ENCODE measurements around the gene JAKMIP2. TPM values are rescaled to one million over a fixed set of nuclear protein-coding genes. Genes with fewer than 3 reads are reported as not detected.

JAKMIP2 gene
- total and polyA plus RNA-seq, 10 of the 15 experiments (the other 5 are each of a cell fraction or from before 2014, with no cell fraction given): 0.51 to 1.8 (median 0.89) TPM

- Histone ChIP-seq H3K9ac (ENCODE audit: control insufficient read depth, insufficient read depth, low read length) (no peak overlapping the region), H3K27ac (ENCODE audit: control insufficient read depth, insufficient read depth) (no peak overlapping the region), H2AFZ (ENCODE audit: control insufficient read depth, low read depth, low read length) (no peak overlapping the region), H3K4me1 (ENCODE audit: control insufficient read depth, insufficient read depth, low read length) (no peaks in the 10 kb centered on the region), H3K79me2 (ENCODE audit: control insufficient read depth, insufficient read depth, low read length) (no peaks in the 10 kb centered on the region), H3K4me2 (ENCODE audit: control insufficient read depth, insufficient read depth) (no peak overlapping the region), H3K27me3 (replicated peaks in 1 of 2; ENCODE audit: control insufficient read depth in 2 of 2, insufficient read depth in 2 of 2, low read length in 1 of 2) (no peaks in the 10 kb centered on the region), H3K36me3 (ENCODE audit: control insufficient read depth in 2 of 2, insufficient read depth in 2 of 2, low read length in 1 of 2) (no peaks in the 10 kb centered on the region), H3K9me3 (replicated peaks; ENCODE audit: control insufficient read depth, insufficient read depth, low read length) (no peaks in the 10 kb centered on the region), H4K20me1 (ENCODE audit: control insufficient read depth, insufficient read depth) (no peaks in the 10 kb centered on the region), H3K4me3 (no peak overlapping the region)
- ATAC-seq: no peak
- intact Hi-C loops (cut with micrococcal nuclease; ENCODE audit: unreplicated experiment) (no loop called here), in situ Hi-C loops (cut with MboI) (no loop called here)
- FAIRE-seq: no peak
- RAD21 ChIA-PET (ENCODE audit: unreplicated experiment): no interaction called here
- no TSS peak for BruUV-seq (replicated peaks)
- no peak for DNase-seq (ENCODE audit: low read depth, low spot score)
- POLR2A ChIA-PET: no interaction called here
- WGBS (ENCODE audit: insufficient coverage, insufficient replicate concordance, low lambda C conversion rate, missing lambda C conversion rate): 28% methylated on average over 4 of the region's 4 CpGs
- SMC1A ChIA-PET (ENCODE audit: uncharacterized antibody, unreplicated experiment): interaction anchor here (0.9 kb wide), 1 partner anchor 9 kb away, joined by 4 read pairs; no protein-coding TSS in a partner anchor
- CTCF ChIA-PET: no interaction called here
- TF ChIP-seq MTA2 (IDR thresholded peaks at IDR 0.05; ENCODE audit: low read depth) (no peak), NBN (IDR thresholded peaks at IDR 0.05) (no peak), MAX (IDR thresholded peaks at IDR 0.05; ENCODE audit: low read depth, low read length) (no peak), E2F8 (IDR thresholded peaks at IDR 0.05; ENCODE audit: low read depth, partially characterized antibody) (no peak), BACH1 (IDR thresholded peaks at IDR 0.05; ENCODE audit: borderline replicate concordance) (no peak), WRNIP1 (IDR thresholded peaks at IDR 0.05; ENCODE audit: borderline replicate concordance, low read depth, low read length) (no peak), CHD1 (IDR thresholded peaks at IDR 0.05; ENCODE audit: low read depth, low read length) (no peak), TCF12 (IDR thresholded peaks at IDR 0.05; ENCODE audit: low read depth, low read length) (no peak), HDGF (IDR thresholded peaks at IDR 0.05) (no peak), CBX3 (IDR thresholded peaks at IDR 0.05; ENCODE audit: borderline replicate concordance, low read depth) (no peak), NFYA (IDR thresholded peaks at IDR 0.05; ENCODE audit: borderline replicate concordance, low read depth, low read length) (no peak), CEBPB (IDR thresholded peaks at IDR 0.05; ENCODE audit: borderline replicate concordance in 1 of 2, low read depth in 2 of 2, low read length in 2 of 2) (no peak), MEF2B (IDR thresholded peaks at IDR 0.05; ENCODE audit: partially characterized antibody, poor library complexity, severe bottlenecking) (no peak), JUND (IDR thresholded peaks at IDR 0.05; ENCODE audit: low read depth, low read length) (no peak), HDAC2 (IDR thresholded peaks at IDR 0.05) (no peak), CBX5 (IDR thresholded peaks at IDR 0.05; ENCODE audit: low read depth) (no peak), STAT3 (IDR thresholded peaks at IDR 0.05; ENCODE audit: low read depth, low read length) (no peak)
These were observed 32.5 kb downstream of the JAKMIP2 start for GRCh38 chr5:147750065-147750464.

All from GM12878 (cell line).